HG02571 (cell line): ENCODE results near the gene JMJD8.

Experiments
- ATAC-seq: cut with Tn5 transposase; IDR thresholded peaks from one replicate; pipeline ENCODE4 v1.9.1; 2021; ENCODE audit warnings: mild to moderate bottlenecking, moderate library complexity; ENCODE audit not compliant: unreplicated experiment

JMJD8 gene

DNA sequence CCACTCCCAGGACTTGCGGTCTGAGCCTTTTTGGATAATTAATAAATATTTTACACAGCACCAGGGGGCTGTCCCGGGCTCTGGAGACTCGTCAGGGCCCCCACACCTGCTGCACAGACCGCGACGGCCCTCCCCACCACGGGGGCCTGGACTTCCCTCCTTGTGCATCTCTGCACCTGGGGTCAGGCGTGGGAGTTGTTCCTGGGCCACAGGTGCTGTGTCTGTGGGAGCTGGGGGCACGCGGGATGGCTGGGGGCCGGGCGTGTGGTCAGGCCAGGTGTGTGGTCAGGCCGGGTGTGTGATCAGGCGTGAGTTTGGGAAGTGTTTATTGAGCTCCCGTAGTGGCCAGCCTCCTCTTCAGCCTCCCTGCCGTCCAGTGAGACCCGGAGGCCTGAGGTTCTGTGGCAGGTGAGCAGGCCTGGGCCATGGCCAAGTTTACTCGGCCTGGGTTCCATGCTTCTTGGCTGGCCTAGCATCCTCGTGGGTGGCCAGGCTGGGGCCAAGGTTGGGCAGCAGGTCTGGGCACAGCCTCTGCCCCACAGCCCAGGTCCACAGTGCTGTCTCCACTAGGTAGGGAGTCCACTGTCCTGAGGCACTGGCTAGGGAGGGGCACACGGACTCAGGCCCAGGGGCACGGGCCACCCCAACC lies 5.8 kb downstream of the JMJD8 start:
- no peak for ATAC-seq

GRCh38 chr16:677316-678190 lies 6.6 kb downstream of the JMJD8 start:
- ATAC-seq = no peak

GRCh38 chr16:676913-677312 lies 7.2 kb downstream of the JMJD8 start:
- no peak for ATAC-seq

GRCh38 chr16:676565-676902 lies 7.6 kb downstream of the JMJD8 start:
- ATAC-seq = no peak

- ATAC-seq = no peak
Observed at GRCh38 chr16:675884-676564, 8.1 kb downstream of the JMJD8 start.

DNA sequence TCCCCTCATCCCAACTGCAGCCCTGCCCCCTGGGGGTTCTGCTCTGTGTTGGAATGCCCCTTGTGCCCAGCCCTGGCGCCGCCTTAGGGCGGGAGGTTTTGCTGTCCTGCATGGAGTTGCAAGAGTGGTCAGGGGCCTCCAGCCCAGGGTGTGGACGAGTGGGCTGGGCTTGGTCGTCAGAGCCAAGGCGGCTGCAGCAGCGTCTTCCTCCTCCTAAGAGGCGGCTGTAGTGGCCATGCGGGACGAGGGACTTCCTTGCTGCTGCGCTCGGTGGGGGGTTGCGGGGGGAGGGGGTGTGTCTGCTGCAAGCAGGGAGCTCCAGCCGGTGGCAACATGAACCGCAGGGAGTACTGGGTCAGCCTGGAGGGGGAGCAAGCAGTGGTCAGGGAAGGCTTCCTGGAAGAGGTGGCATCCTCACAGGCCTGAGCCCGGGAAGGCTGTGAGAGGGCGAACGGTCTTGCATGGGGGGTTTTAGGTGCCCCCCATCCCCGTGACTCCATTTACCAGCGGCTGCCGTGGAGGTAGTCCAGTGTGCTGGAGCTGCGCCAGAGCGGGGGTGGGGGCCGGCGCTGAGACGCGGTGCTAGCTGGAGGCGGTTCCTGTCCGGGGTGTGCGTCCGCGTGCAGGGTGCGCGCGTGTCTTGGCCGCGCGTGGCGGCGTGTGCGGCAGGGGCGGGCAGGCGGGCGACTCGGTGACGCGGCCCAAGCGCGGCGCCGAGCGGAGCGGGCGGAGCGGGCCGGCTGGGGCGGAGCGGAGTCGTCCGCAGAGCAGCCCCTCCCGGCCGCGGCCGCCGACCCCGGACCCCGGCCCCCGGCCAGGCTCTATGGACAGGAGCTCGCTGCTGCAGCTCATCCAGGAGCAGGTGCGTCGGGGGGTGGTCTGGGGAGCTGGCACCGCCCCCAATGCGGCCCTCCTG lies 8.9 kb downstream of the JMJD8 start, which contains the start of gene RHBDL1:
Gene RHBDL1, plus strand, starts transcription at position 704 of the 916 bp plus-strand sequence. Its CDS starts 120 bp downstream, at position 824.
- no peak for ATAC-seq

GRCh38 chr16:674214-674881 lies 9.8 kb downstream of the JMJD8 start:
- ATAC-seq = no peak

DNA sequence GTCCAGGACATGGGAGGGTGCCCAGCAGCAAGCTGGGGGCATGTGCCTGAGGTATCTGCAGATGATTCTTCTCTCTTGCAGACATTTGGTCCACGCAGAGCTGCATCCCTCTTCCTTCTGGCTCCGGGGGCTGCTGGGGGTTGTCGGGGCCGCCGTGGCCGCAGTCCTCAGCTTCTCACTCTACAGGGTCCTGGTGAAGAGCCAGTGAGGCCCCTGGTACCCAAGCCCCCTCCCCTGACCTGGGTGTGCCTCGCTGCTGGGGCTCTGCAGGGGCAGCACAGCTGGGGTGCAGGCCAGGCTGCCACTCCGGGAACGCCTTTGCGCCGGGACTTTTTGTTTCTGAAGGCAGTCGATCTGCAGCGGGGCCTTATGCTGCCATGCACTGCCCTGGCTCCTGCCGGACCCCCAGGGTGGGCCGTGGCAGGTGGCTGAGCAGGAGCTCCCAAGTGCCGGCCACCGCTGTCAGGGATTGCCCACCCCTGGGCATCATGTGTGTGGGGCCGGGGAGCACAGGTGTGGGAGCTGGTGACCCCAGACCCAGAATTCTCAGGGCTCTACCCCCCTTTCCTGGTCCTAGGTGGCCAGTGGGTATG lies 10.6 kb downstream of the JMJD8 start:
- no peak for ATAC-seq

DNA sequence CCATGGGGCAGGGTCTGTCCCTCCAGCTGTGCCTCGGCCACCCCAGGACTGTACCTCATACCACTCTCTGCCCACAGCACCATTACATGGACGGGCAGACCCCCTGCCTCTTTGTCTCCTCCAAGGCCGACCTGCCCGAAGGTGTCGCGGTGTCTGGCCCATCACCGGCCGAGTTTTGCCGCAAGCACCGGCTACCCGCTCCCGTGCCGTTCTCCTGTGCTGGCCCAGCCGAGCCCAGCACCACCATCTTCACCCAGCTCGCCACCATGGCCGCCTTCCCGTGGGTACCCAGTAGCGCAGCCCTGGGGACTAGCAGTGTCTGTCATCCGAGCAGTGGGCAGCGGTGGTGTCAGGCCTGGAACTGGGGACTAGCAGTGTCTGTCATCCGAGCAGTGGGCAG lies 11.3 kb downstream of the JMJD8 start:
- ATAC-seq = no peak

DNA sequence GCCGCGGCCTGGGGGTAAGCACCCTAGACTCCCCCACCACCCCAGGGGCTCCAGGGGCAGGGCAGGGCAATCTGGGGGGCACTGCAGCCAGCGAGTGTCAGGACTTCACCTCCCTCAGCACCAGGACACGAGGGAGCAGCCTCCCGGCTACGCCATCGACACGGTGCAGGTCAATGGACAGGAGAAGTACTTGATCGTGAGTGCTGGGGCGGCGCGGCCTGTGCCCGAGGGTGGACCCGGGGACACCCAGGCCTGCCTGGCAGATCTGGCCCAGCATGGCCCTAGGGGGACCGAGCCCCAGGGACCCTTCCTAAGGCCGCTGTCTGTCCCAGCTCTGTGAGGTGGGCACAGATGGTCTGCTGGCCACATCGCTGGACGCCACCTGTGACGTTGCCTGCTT lies 11.8 kb downstream of the JMJD8 start:
- no peak for ATAC-seq

DNA sequence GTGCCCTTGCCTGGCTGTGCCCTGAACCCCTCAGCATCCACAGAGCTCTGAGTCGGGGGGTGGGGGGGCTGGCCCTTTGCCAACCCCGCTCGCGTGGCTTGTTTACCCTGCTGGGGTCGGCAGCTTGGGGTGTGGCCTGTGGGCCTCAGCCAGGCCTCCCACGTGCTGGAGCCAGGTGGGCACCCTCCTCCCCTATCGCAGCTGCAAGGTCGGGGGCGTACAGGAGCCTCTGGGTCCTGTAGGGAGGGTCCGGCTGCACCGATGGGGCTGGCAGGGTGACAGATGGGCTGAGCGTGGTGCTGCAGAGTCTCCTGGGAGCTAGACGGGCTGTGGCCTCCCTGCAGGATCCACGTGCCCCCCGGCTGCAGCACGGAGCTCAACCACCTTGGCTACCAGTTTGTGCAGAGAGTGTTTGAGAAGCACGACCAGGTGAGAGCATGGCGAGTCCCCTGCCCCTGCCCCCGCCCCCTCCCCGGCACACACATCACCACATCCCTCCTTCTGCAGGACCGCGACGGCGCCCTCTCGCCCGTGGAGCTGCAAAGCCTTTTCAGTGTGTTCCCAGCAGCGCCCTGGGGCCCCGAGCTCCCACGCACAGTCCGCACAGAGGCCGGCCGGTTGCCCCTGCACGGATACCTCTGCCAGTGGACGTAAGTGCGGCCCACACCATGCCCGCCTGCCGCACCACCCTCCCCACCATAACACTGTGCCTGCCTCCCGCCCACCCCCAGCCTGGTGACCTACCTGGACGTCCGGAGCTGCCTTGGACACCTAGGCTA lies 12.6 kb downstream of the JMJD8 start:
- no peak for ATAC-seq

DNA sequence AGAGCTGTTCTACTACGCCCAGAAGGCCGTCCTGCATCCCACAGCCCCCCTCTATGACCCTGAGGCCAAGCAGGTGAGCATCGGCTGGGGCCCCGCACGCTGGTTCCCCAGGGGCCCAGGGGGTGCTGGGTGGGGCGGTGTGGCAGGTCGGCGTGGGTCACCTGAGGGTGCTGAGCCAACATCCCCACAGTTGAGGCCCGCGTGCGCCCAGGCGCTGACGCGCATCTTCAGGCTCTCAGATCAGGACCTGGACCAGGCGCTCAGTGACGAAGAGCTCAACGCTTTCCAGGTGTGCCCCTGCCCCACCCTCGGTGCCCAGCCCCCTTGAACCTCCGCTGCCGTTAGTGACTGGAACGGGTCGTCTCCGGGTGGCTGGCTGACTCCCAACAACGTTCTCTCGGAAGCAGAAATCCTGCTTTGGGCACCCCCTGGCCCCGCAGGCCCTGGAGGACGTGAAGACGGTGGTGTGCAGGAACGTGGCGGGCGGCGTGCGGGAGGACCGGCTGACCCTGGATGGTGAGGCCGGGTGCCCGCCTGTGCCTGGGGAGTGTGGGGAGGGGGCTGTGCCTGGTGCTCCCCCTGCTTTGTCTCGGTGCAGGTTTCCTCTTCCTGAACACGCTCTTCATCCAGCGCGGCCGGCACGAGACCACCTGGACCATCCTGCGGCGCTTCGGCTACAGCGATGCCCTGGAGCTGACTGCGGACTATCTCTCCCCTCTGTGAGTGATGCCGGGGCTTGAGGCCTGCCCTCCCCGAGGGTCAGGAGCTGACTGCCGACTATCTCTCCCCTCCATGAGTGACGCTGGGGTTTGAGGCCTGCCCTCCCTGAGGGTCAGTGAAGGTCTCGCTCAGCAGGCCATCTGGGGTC lies 13.4 kb downstream of the JMJD8 start:
- no peak for ATAC-seq

DNA sequence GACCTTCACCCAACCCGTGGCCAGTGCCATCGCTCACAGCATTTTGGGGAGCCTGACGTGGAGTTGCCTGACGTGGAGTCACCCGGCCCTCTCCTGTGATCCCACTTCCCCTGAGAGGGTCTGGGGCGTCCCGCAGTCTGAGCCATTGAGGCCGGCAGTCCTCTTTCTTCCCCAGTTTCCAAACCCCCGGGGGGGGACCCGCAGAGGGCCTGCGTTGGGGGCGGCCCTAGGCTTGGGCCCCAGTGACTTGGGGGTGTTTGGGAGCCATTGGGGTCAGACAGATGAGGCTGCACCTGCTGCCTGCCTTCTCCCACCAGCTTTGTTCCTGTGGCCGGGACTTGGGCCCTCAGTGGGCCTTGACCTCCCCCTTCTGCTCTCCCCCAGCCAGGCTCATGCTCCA lies 14.5 kb downstream of the JMJD8 start:
- ATAC-seq = no peak

DNA sequence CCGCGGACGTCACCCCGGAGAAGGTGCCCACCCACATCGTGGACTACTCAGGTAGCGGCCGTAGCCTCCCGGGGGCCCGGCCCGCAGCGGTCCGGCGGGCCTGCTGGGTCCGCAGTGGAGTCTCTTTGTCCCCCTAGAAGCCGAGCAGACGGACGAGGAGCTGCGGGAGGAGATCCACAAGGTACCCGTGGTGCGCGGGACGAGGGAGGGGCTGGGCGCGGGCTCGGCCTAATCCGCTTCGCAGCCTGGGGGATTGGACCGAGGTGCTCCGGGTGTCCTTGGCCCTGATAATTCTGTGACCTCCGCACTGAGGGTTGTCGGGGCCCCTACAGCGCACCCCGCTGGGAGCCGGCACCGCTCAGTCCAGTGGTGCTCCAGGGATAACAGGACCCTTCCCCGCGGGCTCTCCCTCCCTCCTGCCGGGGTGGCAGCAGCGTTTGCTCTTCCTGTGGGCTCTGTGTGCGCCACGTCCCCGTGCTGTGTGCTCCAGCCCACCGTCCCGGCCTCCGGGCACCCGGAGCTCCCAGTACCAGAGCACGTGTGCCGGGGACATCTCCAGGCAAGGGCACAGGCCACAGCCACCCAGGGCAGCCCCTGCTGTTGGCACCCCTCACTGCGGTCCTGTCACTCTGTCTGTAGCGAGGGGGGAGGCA lies 15.5 kb downstream of the JMJD8 start:
- ATAC-seq = no peak

- ATAC-seq = peak; percentile 73
Observed at GRCh38 chr16:667780-668518, 16.2 kb downstream of the JMJD8 start, which contains the start of gene RHOT2. Gene RHOT2 (plus strand): TSS chr16:668132. CDS start chr16:668200, 68 bp downstream.

DNA sequence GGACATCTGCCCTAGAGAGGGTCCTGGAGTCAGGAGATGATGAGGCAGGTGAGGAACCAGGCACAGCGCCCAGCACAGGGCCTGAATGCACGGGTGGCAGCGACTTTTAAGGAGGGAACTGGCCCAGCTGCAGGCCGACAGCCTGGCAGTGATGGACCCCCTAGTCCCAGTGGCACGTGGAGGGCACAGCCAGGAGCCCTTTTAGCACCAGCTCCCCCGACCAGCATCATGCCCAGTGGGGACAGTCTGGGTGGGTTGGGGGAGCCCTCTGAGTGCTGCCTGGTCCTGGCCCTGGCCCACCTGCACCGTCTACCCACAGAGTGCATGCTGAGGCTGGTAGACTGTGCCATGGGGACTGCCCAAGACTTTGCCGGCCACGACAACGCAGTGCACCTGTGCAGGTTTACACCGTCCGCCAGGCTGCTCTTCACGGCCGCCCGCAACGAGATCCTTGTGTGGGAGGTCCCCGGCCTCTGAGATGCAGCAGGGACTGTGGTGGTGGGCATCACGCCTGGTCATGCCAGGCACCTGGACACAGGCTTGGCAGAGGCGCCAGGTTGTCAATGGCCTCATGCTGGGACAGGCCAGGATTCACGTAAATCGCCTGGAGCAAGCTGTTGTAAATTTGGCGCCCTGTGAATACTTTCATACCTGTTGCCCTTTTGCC lies 16.9 kb downstream of the JMJD8 start:
- ATAC-seq = no peak
